Ishikawa (cell line): ENCODE measurements around the gene TNFRSF8.

Experiments
- CEBPB ChIP-seq: IDR thresholded peaks from 2 replicates; pipeline ENCODE4 v1.6.1; 2012
- CREB1 ChIP-seq: IDR thresholded peaks from 2 replicates; pipeline ENCODE4 v1.6.1; 2012; ENCODE audit warnings: low read depth
- EGR1 ChIP-seq: IDR thresholded peaks from 2 replicates; pipeline ENCODE4 v1.6.1; 2012
- EP300 ChIP-seq: IDR thresholded peaks from 2 replicates; pipeline ENCODE4 v1.6.1; 2012; ENCODE audit warnings: borderline replicate concordance
- FOXM1 ChIP-seq: IDR thresholded peaks from 2 replicates; pipeline ENCODE4 v1.6.1; 2012; ENCODE audit warnings: low read depth, borderline replicate concordance
- NFIC ChIP-seq: IDR thresholded peaks from 2 replicates; pipeline ENCODE4 v1.6.1; 2012
- RAD21 ChIP-seq: IDR thresholded peaks from 2 replicates; pipeline ENCODE4 v1.6.1; 2012; ENCODE audit warnings: low read depth
- REST ChIP-seq: IDR thresholded peaks from 2 replicates; pipeline ENCODE4 v1.6.1; 2012; ENCODE audit warnings: low read depth, mild to moderate bottlenecking
- TAF1 ChIP-seq: IDR thresholded peaks from 2 replicates; pipeline ENCODE4 v1.6.1; 2012; ENCODE audit warnings: low read depth, mild to moderate bottlenecking
- TCF12 ChIP-seq: IDR thresholded peaks from 2 replicates; pipeline ENCODE4 v1.6.1; 2012; ENCODE audit warnings: low read depth
- TEAD4 ChIP-seq: IDR thresholded peaks from 2 replicates; pipeline ENCODE4 v1.6.1; 2012
- YY1 ChIP-seq: IDR thresholded peaks from 2 replicates; pipeline ENCODE4 v1.6.1; 2012; ENCODE audit warnings: low read depth
- ZBTB7A ChIP-seq: IDR thresholded peaks from 2 replicates; pipeline ENCODE4 v1.6.1; 2012; ENCODE audit warnings: low read depth
- TF ChIP-seq, protein P1 (sequence below): IDR thresholded peaks from 2 replicates; pipeline ENCODE4 v1.6.1; 2012
- TF ChIP-seq, protein P2 (sequence below): IDR thresholded peaks from 2 replicates; pipeline ENCODE4 v1.6.1; 2012

Gene TNFRSF8

DNA sequence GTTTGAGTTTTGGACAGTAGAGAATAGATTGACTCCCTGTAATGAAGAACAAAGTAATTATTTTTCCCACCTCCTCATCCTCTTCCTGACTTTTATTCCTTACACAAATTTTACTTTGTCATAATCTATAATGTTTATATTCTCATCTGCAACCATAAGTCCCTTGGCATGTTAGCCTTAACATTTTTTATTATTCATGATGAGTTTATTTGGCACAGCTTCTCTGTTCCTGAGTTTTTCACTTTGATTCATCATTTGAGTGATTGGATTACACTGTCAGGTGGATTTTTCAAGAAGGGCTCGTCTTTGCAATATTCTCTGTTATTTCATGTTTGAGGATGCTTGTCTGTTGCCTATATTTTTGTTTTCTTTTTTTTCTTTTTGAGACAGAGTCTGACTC lies 35.7 kb downstream of the TNFRSF8 start:
- TF ChIP-seq CREB1 (no peak), TAF1 (no peak), FOXM1 (no peak), EGR1 (no peak), TEAD4 (no peak), NFIC (no peak)
- TF ChIP-seq, protein P1, sequence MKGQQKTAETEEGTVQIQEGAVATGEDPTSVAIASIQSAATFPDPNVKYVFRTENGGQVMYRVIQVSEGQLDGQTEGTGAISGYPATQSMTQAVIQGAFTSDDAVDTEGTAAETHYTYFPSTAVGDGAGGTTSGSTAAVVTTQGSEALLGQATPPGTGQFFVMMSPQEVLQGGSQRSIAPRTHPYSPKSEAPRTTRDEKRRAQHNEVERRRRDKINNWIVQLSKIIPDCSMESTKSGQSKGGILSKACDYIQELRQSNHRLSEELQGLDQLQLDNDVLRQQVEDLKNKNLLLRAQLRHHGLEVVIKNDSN, result no peak

DNA sequence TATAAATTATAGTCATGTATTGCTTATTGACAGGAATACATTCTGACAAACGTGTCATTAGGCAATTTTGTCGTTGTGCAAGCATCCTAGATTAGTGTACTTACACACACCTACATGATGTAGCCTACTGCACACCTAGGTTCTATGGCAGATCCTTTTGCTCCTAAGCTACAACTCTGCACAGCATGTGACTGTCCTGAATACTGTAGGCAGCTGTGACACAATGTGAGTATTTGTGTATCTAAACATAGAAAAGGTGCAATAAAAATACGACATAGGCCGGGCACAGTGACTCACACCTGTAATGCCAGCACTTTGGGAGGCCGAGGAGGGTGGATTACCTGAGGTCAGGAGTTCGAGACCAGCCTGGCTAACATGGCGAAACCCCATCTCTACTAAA lies 36.5 kb downstream of the TNFRSF8 start:
- TF ChIP-seq, protein P1, result no peak
- TF ChIP-seq EP300, result no peak
- no peak for TF ChIP-seq RAD21
- no peak for TF ChIP-seq TCF12
- TF ChIP-seq CREB1, result no peak
- TF ChIP-seq REST, result no peak
- TF ChIP-seq FOXM1, result no peak

DNA sequence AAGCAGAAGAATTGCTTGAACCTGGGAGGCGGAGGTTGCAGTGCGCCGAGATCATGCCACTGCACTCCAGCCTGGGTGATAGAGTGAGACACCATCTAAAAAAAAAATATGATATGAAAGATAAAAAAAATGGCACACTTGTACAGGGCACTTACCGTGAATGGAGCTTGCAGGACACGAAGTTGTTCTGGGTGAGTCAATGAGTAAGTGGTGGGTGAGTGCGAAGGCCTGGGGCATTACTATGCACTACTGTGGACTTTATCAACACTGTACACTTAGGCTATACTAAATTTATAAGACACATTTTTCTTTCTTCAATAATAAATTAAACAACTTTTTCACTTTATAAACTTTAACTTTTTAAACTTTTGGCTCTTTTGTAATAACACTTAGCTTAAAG lies 37.0 kb downstream of the TNFRSF8 start:
- TF ChIP-seq EGR1, result no peak
- TF ChIP-seq YY1, result no peak
- TF ChIP-seq CREB1, result no peak
- TF ChIP-seq EP300, result no peak
- no peak for TF ChIP-seq REST
- TF ChIP-seq FOXM1, result no peak
- no peak for TF ChIP-seq TEAD4
- no peak for TF ChIP-seq ZBTB7A
- no peak for TF ChIP-seq NFIC

- no peak for TF ChIP-seq TEAD4
Measured at GRCh38 chr1:12102066-12102465, 39.0 kb downstream of the TNFRSF8 start.

GRCh38 chr1:12104417-12104816 lies 41.3 kb downstream of the TNFRSF8 start:
- TF ChIP-seq TAF1 (no peak), YY1 (no peak), CEBPB (no peak), FOXM1 (no peak)

DNA sequence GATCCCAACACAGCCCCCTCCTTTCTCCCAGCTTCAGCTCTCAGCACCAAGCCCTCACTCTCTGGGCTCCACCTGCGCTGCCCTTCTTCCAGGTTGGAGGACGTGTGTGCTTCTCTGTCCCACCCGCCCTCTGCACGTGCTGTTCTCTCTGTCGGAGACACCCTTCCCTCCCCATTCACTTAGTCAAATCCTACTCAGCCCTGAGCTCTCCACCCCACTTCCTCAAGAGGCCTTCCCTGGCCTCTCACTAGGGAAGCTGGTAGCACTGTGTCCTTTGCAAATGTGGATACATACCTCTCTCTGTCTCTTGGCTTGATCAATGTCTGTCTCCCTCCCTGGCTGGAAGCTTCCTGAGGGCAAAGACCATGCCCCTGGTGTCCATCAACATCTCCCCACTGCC lies 43.0 kb downstream of the TNFRSF8 start:
- TF ChIP-seq NFIC (no peak), EP300 (no peak), FOXM1 (no peak), ZBTB7A (no peak), REST (no peak)
- TF ChIP-seq, protein P2, sequence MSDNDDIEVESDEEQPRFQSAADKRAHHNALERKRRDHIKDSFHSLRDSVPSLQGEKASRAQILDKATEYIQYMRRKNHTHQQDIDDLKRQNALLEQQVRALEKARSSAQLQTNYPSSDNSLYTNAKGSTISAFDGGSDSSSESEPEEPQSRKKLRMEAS, result no peak
